ENCODE data around the gene PLCXD1.

The PLCXD1 gene

DNA sequence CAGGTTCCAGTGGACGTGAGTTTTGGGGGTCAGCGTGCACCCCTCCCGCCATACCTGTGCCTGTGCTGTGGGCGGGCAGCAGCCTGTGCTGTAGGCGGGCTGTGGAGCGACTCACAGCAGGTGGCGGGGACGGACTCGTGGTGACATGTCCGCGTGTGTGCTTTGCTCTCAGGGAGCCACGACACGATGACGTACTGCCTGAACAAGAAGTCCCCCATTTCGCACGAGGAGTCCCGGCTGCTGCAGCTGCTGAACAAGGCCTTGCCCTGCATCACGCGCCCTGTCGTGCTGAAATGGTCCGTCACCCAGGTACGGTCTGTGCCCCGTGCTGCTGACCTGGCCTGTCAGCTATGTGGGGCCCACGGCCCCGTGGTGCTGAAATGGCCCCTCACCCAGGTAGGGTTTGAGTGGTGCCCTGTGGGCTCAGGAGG is 7.4 kb downstream of the PLCXD1 start:
- no peak overlapping the region for H3K4me3 ChIP-seq (ENCODE audit: low read depth, low read length)
- no peak for DNase-seq (ENCODE audit: low read depth, low spot score)
- TF ChIP-seq, protein P1, sequence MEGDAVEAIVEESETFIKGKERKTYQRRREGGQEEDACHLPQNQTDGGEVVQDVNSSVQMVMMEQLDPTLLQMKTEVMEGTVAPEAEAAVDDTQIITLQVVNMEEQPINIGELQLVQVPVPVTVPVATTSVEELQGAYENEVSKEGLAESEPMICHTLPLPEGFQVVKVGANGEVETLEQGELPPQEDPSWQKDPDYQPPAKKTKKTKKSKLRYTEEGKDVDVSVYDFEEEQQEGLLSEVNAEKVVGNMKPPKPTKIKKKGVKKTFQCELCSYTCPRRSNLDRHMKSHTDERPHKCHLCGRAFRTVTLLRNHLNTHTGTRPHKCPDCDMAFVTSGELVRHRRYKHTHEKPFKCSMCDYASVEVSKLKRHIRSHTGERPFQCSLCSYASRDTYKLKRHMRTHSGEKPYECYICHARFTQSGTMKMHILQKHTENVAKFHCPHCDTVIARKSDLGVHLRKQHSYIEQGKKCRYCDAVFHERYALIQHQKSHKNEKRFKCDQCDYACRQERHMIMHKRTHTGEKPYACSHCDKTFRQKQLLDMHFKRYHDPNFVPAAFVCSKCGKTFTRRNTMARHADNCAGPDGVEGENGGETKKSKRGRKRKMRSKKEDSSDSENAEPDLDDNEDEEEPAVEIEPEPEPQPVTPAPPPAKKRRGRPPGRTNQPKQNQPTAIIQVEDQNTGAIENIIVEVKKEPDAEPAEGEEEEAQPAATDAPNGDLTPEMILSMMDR (IDR thresholded peaks at IDR 0.05; ENCODE audit: low read depth, low read length), result no peak
- in situ Hi-C loops (cut with HindIII; ENCODE audit: low sequenced_read_pairs), result no loop called here

DNA sequence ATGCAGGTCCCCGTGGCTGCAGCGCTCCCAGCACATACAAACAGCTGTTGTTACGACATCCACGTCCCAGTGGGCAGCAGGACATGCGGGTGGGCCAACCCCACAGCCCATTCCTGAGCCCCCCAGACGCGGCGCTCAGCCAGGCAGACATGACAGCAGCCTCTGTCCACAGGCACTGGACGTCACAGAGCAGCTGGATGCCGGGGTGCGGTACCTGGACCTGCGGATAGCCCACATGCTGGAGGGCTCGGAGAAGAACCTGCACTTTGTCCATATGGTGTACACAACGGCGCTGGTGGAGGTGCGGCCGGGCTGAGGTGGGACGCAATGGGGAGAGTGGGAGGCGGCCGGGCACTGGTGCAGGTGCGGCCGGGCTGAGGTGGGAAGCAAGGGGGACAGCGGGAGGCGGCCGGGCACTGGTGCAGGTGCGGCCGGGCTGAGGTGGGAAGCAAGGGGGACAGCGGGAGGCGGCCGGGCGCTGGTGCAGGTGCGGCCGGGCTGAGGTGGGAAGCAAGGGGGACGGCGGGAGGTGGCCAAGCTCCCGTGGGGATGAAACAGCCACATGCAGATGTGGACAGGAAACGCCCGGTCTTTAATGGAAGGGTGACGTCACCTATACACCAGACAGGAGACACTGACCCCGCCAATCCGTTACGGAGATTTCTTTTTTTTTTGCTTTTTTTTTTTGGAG is 9.4 kb downstream of the PLCXD1 start:
- DNase-seq (ENCODE audit: low read depth, low spot score), result no peak
- in situ Hi-C loops (cut with HindIII; ENCODE audit: low sequenced_read_pairs), result no loop called here
- no peak overlapping the region for H3K4me3 ChIP-seq (ENCODE audit: low read depth, low read length)
- TF ChIP-seq, protein P1 (IDR thresholded peaks at IDR 0.05; ENCODE audit: low read depth, low read length), result no peak

DNA sequence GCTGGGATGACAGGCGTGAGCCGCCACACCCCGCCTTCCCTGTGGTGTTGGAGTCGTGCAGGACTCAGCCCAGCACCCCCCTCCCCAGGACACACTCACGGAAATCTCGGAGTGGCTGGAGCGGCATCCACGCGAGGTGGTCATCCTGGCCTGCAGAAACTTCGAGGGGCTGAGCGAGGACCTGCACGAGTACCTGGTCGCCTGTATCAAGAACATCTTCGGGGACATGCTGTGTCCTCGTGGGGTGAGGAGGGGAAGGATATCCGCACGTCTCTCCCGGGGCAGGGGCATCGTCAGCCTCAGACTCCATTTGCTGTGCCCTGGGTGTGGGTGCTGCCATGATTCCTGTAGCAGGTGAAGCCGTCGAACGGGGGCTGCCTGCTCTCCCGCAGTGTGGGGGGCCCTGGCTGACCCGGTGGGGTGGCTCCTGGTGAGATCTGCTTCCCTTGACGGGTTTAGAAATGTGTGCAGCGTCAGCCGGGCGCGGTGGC is 10.3 kb downstream of the PLCXD1 start:
- TF ChIP-seq, protein P1 (IDR thresholded peaks at IDR 0.05; ENCODE audit: low read depth, low read length), result no peak
- H3K4me3 ChIP-seq (ENCODE audit: low read depth, low read length), result no peak overlapping the region
- no peak for DNase-seq (ENCODE audit: low read depth, low spot score)
- in situ Hi-C loops (cut with HindIII; ENCODE audit: low sequenced_read_pairs), result no loop called here

DNA sequence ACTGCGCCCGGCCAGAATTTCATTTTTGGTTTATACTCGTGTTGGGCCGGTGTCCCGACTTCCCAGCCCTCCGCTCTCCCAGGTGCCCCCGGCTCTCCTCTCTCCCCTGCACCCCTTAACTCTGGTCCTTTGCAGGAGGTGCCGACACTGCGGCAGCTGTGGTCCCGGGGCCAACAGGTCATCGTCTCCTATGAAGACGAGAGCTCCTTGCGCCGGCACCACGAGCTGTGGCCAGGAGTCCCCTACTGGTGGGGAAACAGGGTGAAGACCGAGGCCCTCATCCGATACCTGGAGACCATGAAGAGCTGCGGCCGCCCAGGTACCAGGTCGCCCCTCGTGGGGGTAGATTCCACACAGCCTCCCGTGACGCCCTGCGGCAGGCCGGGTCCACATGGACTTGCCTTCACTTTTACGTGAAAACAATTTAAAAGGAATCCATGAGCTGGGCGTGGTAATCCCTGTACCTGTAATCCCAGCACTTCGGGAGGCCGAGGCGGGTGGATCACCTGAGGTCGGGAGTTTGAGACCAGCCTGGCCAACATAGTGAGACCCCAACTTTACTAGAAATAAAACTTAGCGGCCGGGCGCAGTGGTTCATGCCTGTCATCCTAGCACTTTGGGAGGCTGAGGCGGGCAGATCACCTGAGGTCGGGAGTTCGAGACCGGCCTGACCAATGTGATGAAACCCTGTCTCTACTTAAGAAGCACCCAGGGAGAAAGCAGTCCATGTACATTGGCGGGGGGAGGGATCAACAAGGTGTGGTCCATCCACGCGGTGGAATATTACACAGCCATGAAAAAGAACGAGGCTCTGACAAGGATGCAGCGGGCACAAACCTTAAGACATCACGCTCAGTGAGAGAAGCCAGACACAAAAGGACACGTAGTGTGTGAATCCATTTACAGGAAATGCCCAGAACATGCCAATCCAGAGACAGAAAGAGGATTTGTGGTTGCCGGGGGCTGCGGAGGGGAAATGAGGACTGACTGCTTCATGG is 12.0 kb downstream of the PLCXD1 start:
- in situ Hi-C loops (cut with HindIII; ENCODE audit: low sequenced_read_pairs), result no loop called here
- DNase-seq (ENCODE audit: low read depth, low spot score), result no peak
- H3K4me3 ChIP-seq (ENCODE audit: low read depth, low read length), result no peak overlapping the region
- TF ChIP-seq, protein P1 (IDR thresholded peaks at IDR 0.05; ENCODE audit: low read depth, low read length), result no peak

DNA sequence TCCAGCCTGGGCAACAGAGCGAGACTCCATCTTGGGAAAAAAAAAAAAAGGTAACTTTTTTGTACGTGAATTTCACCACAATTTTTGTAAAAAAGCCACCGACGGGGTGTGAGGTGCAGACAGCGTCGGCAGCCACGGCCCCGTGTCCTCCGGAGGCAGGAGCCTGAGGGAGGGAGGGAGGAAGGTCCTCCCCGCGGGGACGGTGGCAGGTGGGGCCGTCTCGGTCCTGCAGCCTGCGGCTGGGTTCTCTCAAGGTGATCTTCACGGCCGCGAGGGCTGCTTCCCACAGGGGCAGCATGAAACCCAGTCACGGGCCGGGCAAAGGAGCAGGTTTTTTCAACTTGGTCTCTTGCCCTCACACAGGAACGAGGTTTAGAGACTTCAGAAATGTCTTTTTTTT is 14.0 kb downstream of the PLCXD1 start:
- DNase-seq (ENCODE audit: low read depth, low spot score), result no peak
- TF ChIP-seq, protein P1 (IDR thresholded peaks at IDR 0.05; ENCODE audit: low read depth, low read length), result no peak
- H3K4me3 ChIP-seq (ENCODE audit: low read depth, low read length), result no peak overlapping the region
- in situ Hi-C loops (cut with HindIII; ENCODE audit: low sequenced_read_pairs), result no loop called here

DNA sequence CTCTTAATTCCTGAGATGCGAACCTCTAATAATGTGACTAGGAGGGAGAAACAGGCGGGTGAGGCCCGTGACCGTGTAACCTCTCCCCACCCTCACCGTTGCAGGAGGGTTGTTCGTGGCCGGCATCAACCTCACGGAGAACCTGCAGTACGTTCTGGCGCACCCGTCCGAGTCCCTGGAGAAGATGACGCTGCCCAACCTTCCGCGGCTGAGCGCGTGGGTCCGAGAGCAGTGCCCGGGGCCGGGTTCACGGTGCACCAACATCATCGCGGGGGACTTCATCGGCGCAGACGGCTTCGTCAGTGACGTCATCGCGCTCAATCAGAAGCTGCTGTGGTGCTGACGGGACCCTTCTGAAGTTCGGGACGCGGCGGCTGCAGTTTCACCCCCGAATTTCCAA is 17.8 kb downstream of the PLCXD1 start:
- DNase-seq (ENCODE audit: low read depth, low spot score), result no peak
- in situ Hi-C loops (cut with HindIII; ENCODE audit: low sequenced_read_pairs), result no loop called here

More for the DNA sequence above, 17.8 kb downstream of the PLCXD1 start:
- TF ChIP-seq, protein P1 (IDR thresholded peaks at IDR 0.05; ENCODE audit: low read depth, low read length), result no peak
- no peak overlapping the region for H3K4me3 ChIP-seq (ENCODE audit: low read depth, low read length)

All from astrocyte of the spinal cord (primary cell).